ENCODE measurements around the gene SEPTIN8.

Gene SEPTIN8

GRCh38 chr5:132763181-132764036, 13.6 kb downstream of the SEPTIN8 start:
- DNase-seq, result no peak

- no peak for DNase-seq
Measured at GRCh38 chr5:132762246-132763000, 14.6 kb downstream of the SEPTIN8 start.

- DNase-seq, result no peak
Measured at GRCh38 chr5:132761321-132762240, 15.5 kb downstream of the SEPTIN8 start.

- DNase-seq, result no peak
Measured at GRCh38 chr5:132760601-132761317, 16.3 kb downstream of the SEPTIN8 start.

GRCh38 chr5:132760049-132760420, 17.0 kb downstream of the SEPTIN8 start:
- DNase-seq, result no peak

GRCh38 chr5:132759114-132760048, 17.7 kb downstream of the SEPTIN8 start:
- DNase-seq, result no peak

- no peak for DNase-seq
Measured at GRCh38 chr5:132758451-132758850, 18.6 kb downstream of the SEPTIN8 start.

- DNase-seq, result no peak
Measured at GRCh38 chr5:132756542-132756941, 20.5 kb downstream of the SEPTIN8 start.

GRCh38 chr5:132754947-132755346, 22.1 kb downstream of the SEPTIN8 start:
- DNase-seq, result no peak

- DNase-seq, result no peak
Measured at GRCh38 chr5:132754111-132754510, 22.9 kb downstream of the SEPTIN8 start.

GRCh38 chr5:132753135-132753987, 23.7 kb downstream of the SEPTIN8 start:
- no peak for DNase-seq

- no peak for DNase-seq
Measured at GRCh38 chr5:132752581-132753125, 24.4 kb downstream of the SEPTIN8 start.

- no peak for DNase-seq
Measured at GRCh38 chr5:132751971-132752580, 25.0 kb downstream of the SEPTIN8 start.

- DNase-seq, result no peak
Measured at GRCh38 chr5:132751444-132751843, 25.6 kb downstream of the SEPTIN8 start.

GRCh38 chr5:132750471-132751230, 26.4 kb downstream of the SEPTIN8 start:
- no peak for DNase-seq

- DNase-seq, result no peak
Measured at GRCh38 chr5:132749506-132749905, 27.5 kb downstream of the SEPTIN8 start.

GRCh38 chr5:132748522-132749000, 28.5 kb downstream of the SEPTIN8 start:
- DNase-seq, result no peak
